Endodermal cell (in vitro differentiated cells): ENCODE results near the gene CLCN4. TPM values are rescaled to one million over a fixed set of nuclear protein-coding genes. Genes with fewer than 3 reads are reported as not detected.

Experiments
- DNase-seq: peaks from one replicate; pipeline ENCODE4 v3.0.0-alpha.2; 2017
- H3K27ac ChIP-seq: 2 replicates; pipeline ENCODE4 v1.5.1; 2013; ENCODE audit warnings: mild to moderate bottlenecking, low read depth, low read length, moderate library complexity
- H3K27me3 ChIP-seq: 2 replicates; pipeline ENCODE4 v1.6.1; 2013; ENCODE audit warnings: mild to moderate bottlenecking, low read length, moderate library complexity; ENCODE audit not compliant: insufficient read depth, control insufficient read depth, poor library complexity, severe bottlenecking
- H3K36me3 ChIP-seq: 2 replicates; pipeline ENCODE4 v1.7.0; 2013; ENCODE audit warnings: mild to moderate bottlenecking, low read length, moderate library complexity; ENCODE audit not compliant: control insufficient read depth, insufficient read depth
- H3K4me1 ChIP-seq: one replicate; pipeline ENCODE4 v1.7.0; 2013; ENCODE audit warnings: low read length; ENCODE audit not compliant: control insufficient read depth, insufficient read depth
- H3K4me3 ChIP-seq: 2 replicates; pipeline ENCODE4 v1.5.1; 2013; ENCODE audit warnings: mild to moderate bottlenecking, low read length, moderate library complexity
- H3K9ac ChIP-seq: 2 replicates; pipeline ENCODE4 v1.6.1; 2013; ENCODE audit warnings: mild to moderate bottlenecking, low read length, moderate library complexity; ENCODE audit not compliant: poor library complexity, severe bottlenecking; ENCODE audit errors: extremely low read depth
- H3K9me3 ChIP-seq: 2 replicates; pipeline ENCODE4 v1.6.1; 2013; ENCODE audit warnings: mild to moderate bottlenecking, low read length, moderate library complexity; ENCODE audit not compliant: control insufficient read depth
- H3K27ac Mint-ChIP-seq: 2 replicates; pipeline ENCODE4 v1.8.0; 2020; ENCODE audit warnings: mixed read lengths
- H3K27me3 Mint-ChIP-seq: 2 replicates; pipeline ENCODE4 v1.8.0; 2021; ENCODE audit warnings: mild to moderate bottlenecking, mixed read lengths; ENCODE audit not compliant: insufficient read depth
- H3K36me3 Mint-ChIP-seq: 2 replicates; pipeline ENCODE4 v1.8.0; 2020; ENCODE audit warnings: low read depth, mixed read lengths
- H3K4me1 Mint-ChIP-seq: 2 replicates; pipeline ENCODE4 v1.8.0; 2020; ENCODE audit warnings: mixed read lengths
- H3K4me3 Mint-ChIP-seq: 2 replicates; pipeline ENCODE4 v1.8.0; 2020; ENCODE audit warnings: mild to moderate bottlenecking, moderate library complexity, mixed read lengths
- H3K9me3 Mint-ChIP-seq: 2 replicates; pipeline ENCODE4 v1.8.0; 2020; ENCODE audit warnings: mild to moderate bottlenecking, mixed read lengths
- WGBS, 2 experiments: methylation state at CpG; one replicate each; pipeline versions ENCODE4 v1.1.5 to v1.1.7; 2013; ENCODE audit warnings: missing lambda C conversion rate in 2 of 2, mixed read lengths in 1 of 2; ENCODE audit not compliant: insufficient coverage in 1 of 2, insufficient read length in 1 of 2; 5-methylcytosine and 5-hydroxymethylcytosine counted together
- total RNA-seq, 2 donors: library from RNA; stranded (reverse); fragmentation: NEBNext Ultra II Directional in 1 of 2; extraction: Animal tissue kit (Norgen Biotek cat#: 25700) in 1 of 2; gene quantifications; 2 replicates in 1 of 2; 3 replicates in 1 of 2; pipeline ENCODE4 v1.2.1, GENCODE V29; 2021
- TF ChIP-seq, protein P1 (sequence below): fragments of 200-600 bp; sonication (generic); conservative IDR thresholded peaks from 2 replicates; pipeline ENCODE4 v1.5.0; 2021; ENCODE audit warnings: antibody characterized with exemption, mild to moderate bottlenecking

CLCN4 gene
- total RNA-seq, 2 donors from 2014 or later = 3.7 to 4.4 TPM

DNA sequence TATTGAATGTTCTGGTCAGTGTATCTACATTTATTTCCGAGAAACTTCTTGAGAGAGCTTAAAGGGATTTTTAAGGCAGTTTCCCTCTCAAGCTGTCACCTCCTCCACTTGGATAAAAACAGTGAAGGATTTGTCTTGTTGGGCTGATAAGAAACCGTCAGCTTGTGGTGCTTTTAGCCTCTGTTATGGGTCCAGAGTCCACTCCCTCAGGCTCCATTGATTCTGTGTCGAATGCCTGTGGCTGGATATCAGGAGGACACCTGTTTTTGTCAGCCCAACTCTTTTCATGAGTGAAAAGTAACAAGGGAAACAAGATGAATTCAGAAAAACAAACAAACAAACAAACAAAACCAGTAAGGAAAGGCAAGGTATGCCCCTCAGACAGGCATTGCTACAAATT lies 12.4 kb downstream of the CLCN4 start:
- Mint-ChIP-seq H3K27ac (no peak overlapping the region), H3K36me3 (peaks cover 2% of the 10 kb centered on the region), H3K9me3 (peaks cover 74% of the 10 kb centered on the region), H3K4me3 (no peak overlapping the region), H3K27me3 (no peaks in the 10 kb centered on the region), H3K4me1 (peaks cover 4% of the 10 kb centered on the region)
- 63 to 80% methylated on average over 1 to 3 of the region's 3 CpGs for WGBS, 2 experiments
- H3K9ac ChIP-seq = no peak overlapping the region
- no peaks in the 10 kb centered on the region for H3K4me1 ChIP-seq
- no peaks in the 10 kb centered on the region for H3K9me3 ChIP-seq
- H3K4me3 ChIP-seq = no peak overlapping the region
- no peak for DNase-seq
- TF ChIP-seq, protein P1, sequence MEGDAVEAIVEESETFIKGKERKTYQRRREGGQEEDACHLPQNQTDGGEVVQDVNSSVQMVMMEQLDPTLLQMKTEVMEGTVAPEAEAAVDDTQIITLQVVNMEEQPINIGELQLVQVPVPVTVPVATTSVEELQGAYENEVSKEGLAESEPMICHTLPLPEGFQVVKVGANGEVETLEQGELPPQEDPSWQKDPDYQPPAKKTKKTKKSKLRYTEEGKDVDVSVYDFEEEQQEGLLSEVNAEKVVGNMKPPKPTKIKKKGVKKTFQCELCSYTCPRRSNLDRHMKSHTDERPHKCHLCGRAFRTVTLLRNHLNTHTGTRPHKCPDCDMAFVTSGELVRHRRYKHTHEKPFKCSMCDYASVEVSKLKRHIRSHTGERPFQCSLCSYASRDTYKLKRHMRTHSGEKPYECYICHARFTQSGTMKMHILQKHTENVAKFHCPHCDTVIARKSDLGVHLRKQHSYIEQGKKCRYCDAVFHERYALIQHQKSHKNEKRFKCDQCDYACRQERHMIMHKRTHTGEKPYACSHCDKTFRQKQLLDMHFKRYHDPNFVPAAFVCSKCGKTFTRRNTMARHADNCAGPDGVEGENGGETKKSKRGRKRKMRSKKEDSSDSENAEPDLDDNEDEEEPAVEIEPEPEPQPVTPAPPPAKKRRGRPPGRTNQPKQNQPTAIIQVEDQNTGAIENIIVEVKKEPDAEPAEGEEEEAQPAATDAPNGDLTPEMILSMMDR = no peak
- no peak overlapping the region for H3K27ac ChIP-seq
- H3K27me3 ChIP-seq = no peaks in the 10 kb centered on the region
- H3K36me3 ChIP-seq = no peaks in the 10 kb centered on the region

DNA sequence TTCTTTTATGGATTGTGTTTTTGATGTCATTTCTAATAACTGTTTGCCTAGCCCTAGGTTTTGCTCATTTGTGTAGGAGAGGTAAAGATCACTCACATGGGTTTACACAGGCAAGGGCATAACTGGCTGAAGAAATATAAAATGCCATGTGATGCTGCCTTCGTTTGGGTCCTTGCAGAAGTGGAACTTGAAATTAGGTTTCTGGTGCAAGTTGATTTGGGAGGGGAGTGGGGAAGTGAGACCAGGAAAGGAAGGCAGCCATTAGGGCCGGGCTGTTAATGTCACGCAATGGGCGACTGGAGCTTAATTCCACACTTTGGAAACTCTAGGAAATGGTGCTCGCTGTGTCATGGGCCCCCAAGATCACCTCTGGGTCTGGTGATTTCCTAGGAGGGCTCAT lies 14.5 kb downstream of the CLCN4 start:
- no peak overlapping the region for H3K9ac ChIP-seq
- Mint-ChIP-seq H3K36me3 (peaks cover 2% of the 10 kb centered on the region), H3K27ac (no peak overlapping the region), H3K4me1 (peaks cover 4% of the 10 kb centered on the region), H3K4me3 (no peak overlapping the region), H3K27me3 (no peaks in the 10 kb centered on the region), H3K9me3 (peaks cover 76% of the 10 kb centered on the region)
- no peaks in the 10 kb centered on the region for H3K9me3 ChIP-seq
- no peaks in the 10 kb centered on the region for H3K36me3 ChIP-seq
- TF ChIP-seq, protein P1 = no peak
- H3K27me3 ChIP-seq = no peaks in the 10 kb centered on the region
- no peak for DNase-seq
- H3K4me3 ChIP-seq = no peak overlapping the region
- no peaks in the 10 kb centered on the region for H3K4me1 ChIP-seq
- H3K27ac ChIP-seq = no peak overlapping the region
- 80 to 91% methylated on average over 1 to 5 of the region's 5 CpGs for WGBS, 2 experiments

DNA sequence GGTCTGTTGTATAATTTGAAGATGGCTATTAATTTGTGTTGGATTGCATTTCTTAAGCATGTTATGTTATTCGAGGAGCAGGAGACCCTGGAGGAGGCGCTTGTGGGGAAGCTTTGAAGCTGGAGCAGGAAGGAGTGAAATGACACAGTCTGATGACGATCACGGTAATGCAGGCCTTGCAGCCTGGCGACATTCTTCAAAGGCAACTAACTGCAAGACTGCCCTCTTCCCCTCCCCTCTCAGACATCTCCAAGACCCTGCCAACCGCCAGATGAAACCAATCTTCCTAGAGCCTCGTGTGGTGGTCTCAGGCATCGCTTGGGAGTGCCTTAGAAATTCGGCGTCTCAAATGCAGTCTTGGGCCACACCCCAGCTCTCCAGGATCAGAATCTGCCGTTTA lies 16.1 kb downstream of the CLCN4 start:
- no peak overlapping the region for H3K4me3 ChIP-seq
- no peak overlapping the region for H3K9ac ChIP-seq

More for the DNA sequence above, 16.1 kb downstream of the CLCN4 start:
- Mint-ChIP-seq H3K4me1 (peaks cover 4% of the 10 kb centered on the region), H3K27me3 (no peaks in the 10 kb centered on the region), H3K36me3 (peaks cover 2% of the 10 kb centered on the region), H3K4me3 (no peak overlapping the region), H3K9me3 (peaks cover 79% of the 10 kb centered on the region), H3K27ac (no peak overlapping the region)
- Histone ChIP-seq H3K27me3 (no peaks in the 10 kb centered on the region), H3K36me3 (no peaks in the 10 kb centered on the region), H3K4me1 (no peaks in the 10 kb centered on the region), H3K27ac (peak overlapping the region; percentile 89), H3K9me3 (no peaks in the 10 kb centered on the region)
- 55 to 72% methylated on average over 2 to 11 of the region's 11 CpGs for WGBS, 2 experiments
- TF ChIP-seq, protein P1 = no peak
- DNase-seq = no peak
